PC-9 (cell line): ENCODE data around the gene LRP8. TPM values are rescaled to one million over a fixed set of nuclear protein-coding genes. Genes with fewer than 3 reads are reported as not detected.

ENCODE experiments used
- BruUV-seq: library from RNA; stranded (reverse); fragments of 400-500 nt; replicated peaks from 2 replicates; lab custom pipeline; 2021; lab: Mats Ljungman, UMichigan
- CTCF ChIA-PET: fragments of 300-600 bp; sonication (Branson Sonifier 250); formaldehyde crosslinking; loops from one replicate; lab custom pipeline; 2022; ENCODE audit warnings: antibody characterized with exemption; lab: Charles Lee
- POLR2A ChIA-PET: fragments of 300-600 bp; sonication (Branson Sonifier 250); formaldehyde crosslinking; loops from one replicate; lab custom pipeline; 2022; ENCODE audit warnings: antibody characterized with exemption; ENCODE audit not compliant: unreplicated experiment; lab: Charles Lee
- DNase-seq, 2 experiments: peaks; one replicate each; pipeline versions ENCODE4 v3.0.0 to v3.0.0-alpha.2; 2015 to 2022; ENCODE audit warnings: mixed read lengths in 1 of 2
- H2AFZ ChIP-seq: fragments of 200-600 bp; sonication (generic); 2 replicates; pipeline ENCODE4 v1.8.1; 2017; ENCODE audit warnings: antibody characterized with exemption
- H3F3A ChIP-seq: fragments of 200-600 bp; sonication (generic); 2 replicates; pipeline ENCODE4 v1.8.1; 2017; ENCODE audit warnings: antibody characterized with exemption, mild to moderate bottlenecking, low read depth; ENCODE audit not compliant: insufficient read depth
- H3K27ac ChIP-seq: fragments of 200-600 bp; sonication (generic); 2 replicates; pipeline ENCODE4 v1.6.1; 2016; ENCODE audit warnings: mixed run types
- H3K27me3 ChIP-seq: fragments of 200-600 bp; sonication (generic); 2 replicates; pipeline ENCODE4 v1.6.1; 2016; ENCODE audit warnings: low read depth, mixed run types; ENCODE audit not compliant: insufficient read depth
- H3K36me3 ChIP-seq: fragments of 200-600 bp; sonication (generic); 2 replicates; pipeline ENCODE4 v1.6.1; 2016; ENCODE audit warnings: low read depth, mixed run types
- H3K4me1 ChIP-seq: fragments of 200-600 bp; sonication (generic); replicated peaks from 2 replicates; pipeline ENCODE4 v1.6.1; 2016; ENCODE audit warnings: mixed run types; ENCODE audit not compliant: insufficient read depth
- H3K4me2 ChIP-seq: fragments of 200-600 bp; sonication (generic); 2 replicates; pipeline ENCODE4 v1.6.1; 2017; ENCODE audit warnings: mixed run types
- H3K4me3 ChIP-seq: fragments of 200-600 bp; sonication (generic); 2 replicates; pipeline ENCODE4 v1.6.1; 2016; ENCODE audit warnings: mixed run types
- H3K79me2 ChIP-seq: fragments of 200-600 bp; sonication (generic); 2 replicates; pipeline ENCODE4 v1.6.1; 2017; ENCODE audit warnings: low read depth, mixed run types
- H3K9me2 ChIP-seq: fragments of 200-600 bp; sonication (generic); 2 replicates; pipeline ENCODE4 v1.8.1; 2017; ENCODE audit warnings: mild to moderate bottlenecking; ENCODE audit not compliant: insufficient read depth
- H3K9me3 ChIP-seq: fragments of 200-600 bp; sonication (generic); 2 replicates; pipeline ENCODE4 v1.8.1; 2016; ENCODE audit warnings: low read depth; ENCODE audit not compliant: insufficient read depth
- H4K20me1 ChIP-seq: fragments of 200-600 bp; sonication (generic); 2 replicates; pipeline ENCODE4 v1.8.1; 2017; ENCODE audit not compliant: insufficient read depth
- EZH2 ChIP-seq: fragments of 200-600 bp; sonication (generic); IDR thresholded peaks from 2 replicates; pipeline ENCODE4 v1.8.0; 2017; ENCODE audit warnings: antibody characterized with exemption, low read depth
- intact Hi-C: fragments of 100-400 bp; cut with micrococcal nuclease; formaldehyde crosslinking; loops from one replicate; pipeline ENCODE4 v1.10.0; 2022; ENCODE audit not compliant: unreplicated experiment
- total RNA-seq: library from RNA; stranded (reverse); gene quantifications from 2 replicates; pipeline ENCODE4 v1.2.3, GENCODE V29; 2021
- TF ChIP-seq, protein P1 (sequence below): fragments of 200-600 bp; sonication (generic); conservative IDR thresholded peaks from 2 replicates; pipeline ENCODE4 v1.6.1; 2017; ENCODE audit warnings: mixed run types, antibody characterized with exemption, mild to moderate bottlenecking, moderate library complexity

The LRP8 gene
- total RNA-seq, 1 experiment from 2014 or later = 85.3 TPM

DNA sequence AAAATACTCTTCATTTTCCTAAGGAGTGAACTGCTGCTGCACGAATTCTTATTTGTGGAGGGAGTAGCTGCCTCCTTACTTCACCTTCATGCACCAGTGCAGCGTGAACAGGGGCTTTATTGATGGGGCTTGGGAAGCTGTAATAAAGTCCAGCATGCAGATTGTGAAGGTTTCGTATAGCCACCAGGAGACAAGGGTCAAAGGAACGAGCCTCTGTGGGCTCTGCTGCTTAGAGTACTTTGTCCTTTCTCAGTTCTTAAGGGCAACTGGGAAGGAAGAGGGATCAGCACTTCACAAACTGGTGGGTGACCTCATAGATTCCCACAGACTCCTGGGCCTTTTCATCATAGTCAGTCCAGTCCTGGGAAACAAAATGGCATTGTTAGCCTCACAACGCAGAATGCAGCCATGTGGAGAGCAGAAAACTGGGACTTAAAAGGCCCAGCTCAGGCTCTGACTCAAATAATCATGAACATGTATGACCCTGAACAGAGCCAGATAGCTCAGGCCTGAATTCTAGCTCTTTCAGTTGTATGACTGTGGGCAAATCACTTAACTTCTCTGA is 113.4 kb downstream of the LRP8 start:
- CTCF ChIA-PET = interaction anchor here (0.9 kb wide), 1 partner anchor 498 kb away, joined by 4 read pairs; no protein-coding TSS in a partner anchor
- 0 out of 2 replicates have a peak, but pooled peaks cover 5% of the 10 kb centered on the region for H3K36me3 ChIP-seq
- H3K4me2 ChIP-seq = no peak overlapping the region
- peaks cover 4% of the 10 kb centered on the region; the same call in 1 of the 2 replicates for H3F3A ChIP-seq
- POLR2A ChIA-PET = no interaction called here
- intact Hi-C loops = no loop called here
- H3K79me2 ChIP-seq = peaks cover 11% of the 10 kb centered on the region
- TF ChIP-seq EZH2 = no peak
- TF ChIP-seq, protein P1, sequence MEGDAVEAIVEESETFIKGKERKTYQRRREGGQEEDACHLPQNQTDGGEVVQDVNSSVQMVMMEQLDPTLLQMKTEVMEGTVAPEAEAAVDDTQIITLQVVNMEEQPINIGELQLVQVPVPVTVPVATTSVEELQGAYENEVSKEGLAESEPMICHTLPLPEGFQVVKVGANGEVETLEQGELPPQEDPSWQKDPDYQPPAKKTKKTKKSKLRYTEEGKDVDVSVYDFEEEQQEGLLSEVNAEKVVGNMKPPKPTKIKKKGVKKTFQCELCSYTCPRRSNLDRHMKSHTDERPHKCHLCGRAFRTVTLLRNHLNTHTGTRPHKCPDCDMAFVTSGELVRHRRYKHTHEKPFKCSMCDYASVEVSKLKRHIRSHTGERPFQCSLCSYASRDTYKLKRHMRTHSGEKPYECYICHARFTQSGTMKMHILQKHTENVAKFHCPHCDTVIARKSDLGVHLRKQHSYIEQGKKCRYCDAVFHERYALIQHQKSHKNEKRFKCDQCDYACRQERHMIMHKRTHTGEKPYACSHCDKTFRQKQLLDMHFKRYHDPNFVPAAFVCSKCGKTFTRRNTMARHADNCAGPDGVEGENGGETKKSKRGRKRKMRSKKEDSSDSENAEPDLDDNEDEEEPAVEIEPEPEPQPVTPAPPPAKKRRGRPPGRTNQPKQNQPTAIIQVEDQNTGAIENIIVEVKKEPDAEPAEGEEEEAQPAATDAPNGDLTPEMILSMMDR = no peak
- no peaks in the 10 kb centered on the region for H3K9me2 ChIP-seq
- BruUV-seq = no TSS peak
- H3K9me3 ChIP-seq = no peaks in the 10 kb centered on the region
- peaks cover 5% of the 10 kb centered on the region for H3K4me1 ChIP-seq
- H3K4me3 ChIP-seq = no peak overlapping the region
- DNase-seq = no peak
- no peak overlapping the region for H2AFZ ChIP-seq
- no peaks in the 10 kb centered on the region for H4K20me1 ChIP-seq
- H3K27me3 ChIP-seq = no peaks in the 10 kb centered on the region
- no peak overlapping the region for H3K27ac ChIP-seq

GRCh38 chr1:53210954-53211353 is 116.9 kb downstream of the LRP8 start:
- TF ChIP-seq, protein P1 = no peak
- TF ChIP-seq EZH2 = no peak
- H3K4me2 ChIP-seq = no peak overlapping the region
- H3K27me3 ChIP-seq = no peaks in the 10 kb centered on the region
- peaks cover 7% of the 10 kb centered on the region; the same call in 1 of the 2 replicates for H3F3A ChIP-seq
- BruUV-seq = no TSS peak
- peaks cover 26% of the 10 kb centered on the region for H3K36me3 ChIP-seq
- H3K4me1 ChIP-seq = no peaks in the 10 kb centered on the region
- H3K27ac ChIP-seq = no peak overlapping the region
- POLR2A ChIA-PET = no interaction called here
- H3K9me3 ChIP-seq = peaks cover 9% of the 10 kb centered on the region
- H3K79me2 ChIP-seq = no peaks in the 10 kb centered on the region
- H4K20me1 ChIP-seq = no peaks in the 10 kb centered on the region
- DNase-seq = no peak
- H2AFZ ChIP-seq = no peak overlapping the region
- intact Hi-C loops = no loop called here
- H3K9me2 ChIP-seq = no peaks in the 10 kb centered on the region
- CTCF ChIA-PET = no interaction called here
- H3K4me3 ChIP-seq = no peak overlapping the region

DNA sequence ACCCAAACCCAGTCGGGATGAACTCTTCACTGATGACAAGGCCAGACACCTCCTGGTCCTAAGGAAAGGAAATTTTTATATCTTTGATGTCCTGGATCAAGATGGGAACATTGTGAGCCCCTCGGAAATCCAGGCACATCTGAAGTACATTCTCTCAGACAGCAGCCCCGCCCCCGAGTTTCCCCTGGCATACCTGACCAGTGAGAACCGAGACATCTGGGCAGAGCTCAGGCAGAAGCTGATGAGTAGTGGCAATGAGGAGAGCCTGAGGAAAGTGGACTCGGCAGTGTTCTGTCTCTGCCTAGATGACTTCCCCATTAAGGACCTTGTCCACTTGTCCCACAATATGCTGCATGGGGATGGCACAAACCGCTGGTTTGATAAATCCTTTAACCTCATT is 117.5 kb downstream of the LRP8 start:
- H3K9me2 ChIP-seq = no peaks in the 10 kb centered on the region
- H3K4me1 ChIP-seq = no peaks in the 10 kb centered on the region
- BruUV-seq = no TSS peak
- no peak for TF ChIP-seq EZH2
- TF ChIP-seq, protein P1 = no peak
- no peak for DNase-seq
- intact Hi-C loops = no loop called here
- peaks cover 7% of the 10 kb centered on the region; the same call in 1 of the 2 replicates for H3F3A ChIP-seq
- H3K79me2 ChIP-seq = no peaks in the 10 kb centered on the region
- H3K27me3 ChIP-seq = no peaks in the 10 kb centered on the region
- no peak overlapping the region for H2AFZ ChIP-seq
- no peak overlapping the region for H3K27ac ChIP-seq
- H3K9me3 ChIP-seq = peaks cover 14% of the 10 kb centered on the region
- H3K4me2 ChIP-seq = no peak overlapping the region
- peaks cover 30% of the 10 kb centered on the region for H3K36me3 ChIP-seq
- CTCF ChIA-PET = no interaction called here
- no peak overlapping the region for H3K4me3 ChIP-seq
- no peaks in the 10 kb centered on the region for H4K20me1 ChIP-seq
- POLR2A ChIA-PET = no interaction called here
